Activated naive CD8-positive, alpha-beta T cell treated with anti-CD3 and anti-CD28 coated beads for 36 hours (primary cell): ENCODE measurements around the gene ENOX1. TPM values are rescaled to one million over a fixed set of nuclear protein-coding genes. Genes with fewer than 3 reads are reported as not detected.

ENCODE experiments used
- DNase-seq: peaks from one replicate; pipeline ENCODE4 v3.0.0; 2021
- H3K27ac Mint-ChIP-seq: one replicate; pipeline ENCODE4 v1.8.0; 2022; ENCODE audit warnings: mild to moderate bottlenecking, moderate library complexity, mixed read lengths
- H3K27me3 Mint-ChIP-seq: one replicate; pipeline ENCODE4 v1.8.0; 2022; ENCODE audit warnings: mild to moderate bottlenecking, mixed read lengths
- H3K36me3 Mint-ChIP-seq: one replicate; pipeline ENCODE4 v1.8.0; 2021; ENCODE audit warnings: mild to moderate bottlenecking, mixed read lengths
- H3K4me1 Mint-ChIP-seq: one replicate; pipeline ENCODE4 v1.8.0; 2021; ENCODE audit warnings: mixed read lengths
- H3K4me3 Mint-ChIP-seq: one replicate; pipeline ENCODE4 v1.8.0; 2022; ENCODE audit warnings: mild to moderate bottlenecking, moderate library complexity, mixed read lengths
- H3K9me3 Mint-ChIP-seq: one replicate; pipeline ENCODE4 v1.8.0; 2022; ENCODE audit warnings: mixed read lengths
- total RNA-seq, 2 experiments: library from RNA; stranded (reverse); gene quantifications; one replicate each; pipeline ENCODE4 v1.2.3, GENCODE V29; 2021

Gene ENOX1
- total RNA-seq, 2 experiments from 2014 or later: not detected

DNA sequence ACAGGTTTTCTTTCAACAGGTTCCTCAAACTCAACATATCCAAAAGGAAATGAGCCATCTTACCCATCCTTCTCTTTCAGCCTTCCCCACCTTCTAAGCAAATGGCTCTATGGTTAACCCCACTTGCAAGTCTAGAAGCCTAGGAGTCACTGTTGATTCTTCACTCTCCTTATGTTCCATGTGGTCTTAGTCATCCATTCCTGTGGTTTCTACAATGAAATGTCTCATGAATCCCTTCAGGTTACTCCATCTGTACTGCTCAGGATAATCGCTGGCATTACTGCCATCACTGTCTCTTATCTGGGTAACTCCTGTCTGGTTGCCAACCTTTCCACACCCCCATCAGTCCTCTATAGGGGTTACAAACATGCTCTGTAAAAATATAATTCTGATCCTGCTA, 381.3 kb downstream of the ENOX1 start:
- Mint-ChIP-seq H3K4me3 (no peak overlapping the region), H3K9me3 (no peaks in the 10 kb centered on the region), H3K4me1 (peaks cover 4% of the 10 kb centered on the region), H3K27ac (no peak overlapping the region), H3K27me3 (peaks cover 13% of the 10 kb centered on the region), H3K36me3 (no peaks in the 10 kb centered on the region)
- no peak for DNase-seq

DNA sequence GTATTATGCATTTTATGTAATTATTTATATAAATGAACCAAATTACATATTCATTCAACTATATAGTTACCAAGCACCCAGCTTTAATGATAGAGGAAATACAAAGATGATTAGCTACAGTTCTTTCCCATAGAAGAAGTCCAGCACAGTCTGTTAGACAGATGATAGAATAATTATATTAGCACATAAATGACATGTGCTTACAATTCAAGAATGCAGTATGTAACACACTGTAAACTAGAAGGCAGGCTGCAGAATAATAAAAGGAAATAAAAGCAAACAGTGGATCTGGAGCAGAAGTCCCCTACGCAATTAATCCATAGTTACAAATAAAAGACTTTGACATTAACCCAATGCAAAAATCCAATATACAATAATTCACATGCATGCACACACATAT, 384.4 kb downstream of the ENOX1 start:
- no peak overlapping the region for H3K4me3 Mint-ChIP-seq

DNA sequence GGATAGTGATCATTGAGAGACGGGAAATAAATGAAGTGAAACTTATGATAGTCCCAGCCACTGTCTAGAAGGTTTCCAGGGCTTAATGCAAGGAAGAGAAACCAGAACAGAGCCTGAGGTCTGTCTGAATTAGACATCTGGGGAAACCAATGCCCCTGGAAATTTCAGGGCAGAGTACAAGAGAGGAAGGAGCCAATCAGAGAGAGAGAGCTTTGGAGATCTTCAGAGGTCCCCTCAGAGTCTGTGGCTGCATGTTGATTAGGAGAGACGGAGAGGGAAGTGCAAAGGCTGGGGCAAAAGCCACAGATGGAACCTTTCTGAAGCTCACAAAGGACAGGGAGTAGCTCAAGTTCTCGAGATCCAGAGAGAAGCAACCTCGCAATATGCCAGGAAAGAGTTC, 385.4 kb downstream of the ENOX1 start:
- Mint-ChIP-seq H3K27ac (no peak overlapping the region), H3K9me3 (no peaks in the 10 kb centered on the region), H3K27me3 (peaks cover 17% of the 10 kb centered on the region), H3K4me1 (peaks cover 4% of the 10 kb centered on the region), H3K4me3 (no peak overlapping the region), H3K36me3 (no peaks in the 10 kb centered on the region)
- no peak for DNase-seq

More for the DNA sequence above, 384.4 kb downstream of the ENOX1 start:
- H3K9me3 Mint-ChIP-seq: no peaks in the 10 kb centered on the region
- no peak for DNase-seq
- H3K36me3 Mint-ChIP-seq: no peaks in the 10 kb centered on the region
- H3K27me3 Mint-ChIP-seq: peaks cover 17% of the 10 kb centered on the region
- no peak overlapping the region for H3K27ac Mint-ChIP-seq
- H3K4me1 Mint-ChIP-seq: peaks cover 4% of the 10 kb centered on the region

DNA sequence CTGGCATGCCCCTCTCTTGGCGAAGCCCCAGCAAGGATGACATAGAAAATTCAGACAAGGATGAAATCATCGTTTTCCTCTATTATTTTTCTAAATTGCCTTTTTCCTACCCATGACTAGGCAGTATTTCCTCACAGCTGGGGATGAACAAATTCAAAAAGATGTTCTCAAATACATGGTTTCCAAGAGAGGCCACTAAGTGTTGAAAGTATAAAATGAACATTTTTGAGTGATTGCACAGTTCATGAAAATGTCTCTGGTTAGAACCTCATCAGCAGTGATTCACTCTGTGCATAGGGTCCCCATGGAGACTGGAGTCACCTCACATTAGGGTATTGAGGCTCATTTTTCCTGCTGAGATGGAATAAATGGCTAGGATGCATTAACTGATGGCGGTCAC, 389.7 kb downstream of the ENOX1 start:
- H3K4me3 Mint-ChIP-seq: no peak overlapping the region
- no peak overlapping the region for H3K27ac Mint-ChIP-seq
- DNase-seq: no peak
- H3K27me3 Mint-ChIP-seq: peaks cover 17% of the 10 kb centered on the region
- H3K36me3 Mint-ChIP-seq: no peaks in the 10 kb centered on the region
- peaks cover 2% of the 10 kb centered on the region for H3K4me1 Mint-ChIP-seq
- H3K9me3 Mint-ChIP-seq: no peaks in the 10 kb centered on the region

DNA sequence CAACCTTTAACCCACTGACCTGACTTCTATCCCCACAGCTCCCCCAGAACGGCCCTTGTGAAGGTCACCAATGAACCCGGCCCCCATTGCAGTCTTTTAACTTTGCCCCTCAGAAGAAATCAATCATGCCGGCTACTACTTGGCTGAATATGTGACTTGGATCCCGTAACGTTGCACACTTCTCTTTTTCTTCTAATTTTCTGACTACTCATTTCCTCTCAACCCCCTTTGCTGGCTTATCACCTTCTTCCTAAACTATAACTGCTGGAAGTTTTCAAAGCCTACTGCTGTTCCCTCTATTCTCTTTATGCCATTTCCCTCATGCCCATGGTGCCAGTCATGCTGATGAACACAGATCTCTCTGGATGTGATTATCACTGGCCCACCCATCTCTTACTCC, 395.7 kb downstream of the ENOX1 start:
- DNase-seq: no peak
- H3K36me3 Mint-ChIP-seq: no peaks in the 10 kb centered on the region
- H3K4me3 Mint-ChIP-seq: no peak overlapping the region
- no peaks in the 10 kb centered on the region for H3K9me3 Mint-ChIP-seq
- H3K27me3 Mint-ChIP-seq: no peaks in the 10 kb centered on the region
- no peaks in the 10 kb centered on the region for H3K4me1 Mint-ChIP-seq
- no peak overlapping the region for H3K27ac Mint-ChIP-seq

DNA sequence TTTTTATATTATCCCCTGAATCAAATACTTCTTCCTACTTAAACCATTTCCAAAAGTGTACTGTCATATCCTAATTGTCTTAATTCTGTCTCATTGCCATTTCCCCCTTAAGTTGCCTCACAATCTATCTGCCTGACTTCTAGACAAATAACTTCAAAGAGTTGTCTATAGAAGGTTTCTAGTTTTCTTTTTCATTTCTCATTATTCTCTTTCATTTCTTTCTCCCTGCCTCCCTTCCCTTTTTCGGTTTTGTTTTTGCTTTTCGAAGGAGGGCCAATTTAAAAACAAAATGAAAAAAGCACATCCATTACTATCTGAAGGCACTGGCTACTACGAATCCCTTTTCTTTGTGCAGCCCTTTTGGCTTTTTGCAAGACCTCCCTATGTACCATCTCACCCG, 396.2 kb downstream of the ENOX1 start:
- no peaks in the 10 kb centered on the region for H3K27me3 Mint-ChIP-seq
- no peaks in the 10 kb centered on the region for H3K9me3 Mint-ChIP-seq
- H3K4me1 Mint-ChIP-seq: no peaks in the 10 kb centered on the region
- no peak for DNase-seq
- H3K36me3 Mint-ChIP-seq: no peaks in the 10 kb centered on the region
- no peak overlapping the region for H3K27ac Mint-ChIP-seq
- no peak overlapping the region for H3K4me3 Mint-ChIP-seq

DNA sequence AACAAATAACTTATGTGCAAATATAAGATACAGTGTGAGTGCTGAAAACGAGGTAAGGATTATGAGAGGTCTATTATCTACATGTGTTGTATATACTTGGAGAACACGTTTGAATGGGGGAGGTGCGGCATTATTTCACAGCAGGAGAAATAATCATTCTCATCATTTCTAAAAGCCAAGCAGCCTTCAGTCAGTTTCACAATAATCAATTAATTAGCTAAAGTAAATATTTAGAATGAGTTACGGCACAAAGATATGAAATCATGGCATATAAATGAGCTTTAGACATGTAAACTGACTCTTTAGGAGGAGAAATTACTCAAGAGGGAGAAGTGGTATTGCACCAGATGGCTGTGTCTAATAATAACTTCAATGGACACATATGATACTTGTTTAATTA, 396.8 kb downstream of the ENOX1 start:
- Mint-ChIP-seq H3K4me1 (no peaks in the 10 kb centered on the region), H3K27ac (no peak overlapping the region), H3K9me3 (no peaks in the 10 kb centered on the region), H3K4me3 (no peak overlapping the region), H3K36me3 (no peaks in the 10 kb centered on the region), H3K27me3 (no peaks in the 10 kb centered on the region)
- DNase-seq: no peak

DNA sequence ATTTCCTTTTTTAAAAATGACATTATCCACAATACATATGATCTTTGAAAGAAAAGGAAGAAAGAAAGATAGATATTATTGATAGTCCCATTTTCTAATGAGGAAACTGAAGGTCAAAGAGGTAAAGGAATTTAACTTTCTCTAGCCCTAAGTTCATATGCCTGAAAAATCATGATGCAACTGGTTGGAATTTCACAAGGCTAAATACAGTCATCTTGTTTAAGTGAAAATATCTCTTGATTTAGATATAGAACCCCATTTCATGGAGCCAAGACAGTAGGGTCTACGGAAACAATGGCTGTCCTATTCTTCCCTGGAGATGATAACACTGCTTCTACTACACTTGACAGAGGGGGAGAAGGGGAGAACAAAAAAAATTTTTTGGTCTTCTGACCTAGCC, 397.2 kb downstream of the ENOX1 start:
- Mint-ChIP-seq H3K27me3 (no peaks in the 10 kb centered on the region), H3K9me3 (no peaks in the 10 kb centered on the region), H3K36me3 (no peaks in the 10 kb centered on the region), H3K4me1 (no peaks in the 10 kb centered on the region), H3K27ac (no peak overlapping the region), H3K4me3 (no peak overlapping the region)
- DNase-seq: no peak

DNA sequence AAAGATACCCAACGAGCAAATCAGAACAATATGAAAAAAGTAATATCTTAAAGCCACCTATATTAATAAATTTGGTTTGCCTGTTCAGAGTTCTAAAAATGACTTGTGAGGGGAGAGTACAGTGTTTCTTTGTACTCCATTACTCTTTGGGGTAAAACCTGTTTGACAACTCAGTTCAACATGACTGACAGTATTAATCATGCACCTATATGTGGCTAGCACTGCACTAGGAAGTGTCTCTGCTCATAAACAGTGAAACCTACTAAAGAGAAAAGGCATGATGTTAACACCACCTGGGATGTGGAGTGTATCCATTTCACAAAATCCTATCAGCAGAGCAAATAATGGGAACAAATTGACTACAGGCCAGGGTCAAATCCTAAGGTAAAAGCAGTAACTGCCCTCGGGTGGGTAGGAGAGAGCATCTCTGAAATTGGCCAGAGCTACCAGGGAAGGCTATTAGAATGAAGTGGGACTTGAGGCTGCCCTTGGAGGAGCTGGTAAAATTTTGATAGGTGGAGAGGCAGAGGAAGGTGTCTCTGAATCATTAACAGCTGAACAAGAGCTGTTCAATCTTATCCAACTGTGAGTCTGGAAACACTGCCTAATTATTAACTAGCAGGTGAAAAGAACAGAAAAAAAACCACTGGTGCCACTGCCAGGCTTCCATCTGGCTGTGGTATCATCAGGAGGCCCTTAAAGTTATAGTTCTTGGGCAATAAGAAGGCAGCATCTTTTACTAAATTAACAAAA, 398.3 kb downstream of the ENOX1 start:
- Mint-ChIP-seq H3K4me1 (no peaks in the 10 kb centered on the region), H3K27me3 (no peaks in the 10 kb centered on the region), H3K4me3 (no peak overlapping the region), H3K27ac (no peak overlapping the region), H3K9me3 (no peaks in the 10 kb centered on the region), H3K36me3 (no peaks in the 10 kb centered on the region)
- DNase-seq: no peak

DNA sequence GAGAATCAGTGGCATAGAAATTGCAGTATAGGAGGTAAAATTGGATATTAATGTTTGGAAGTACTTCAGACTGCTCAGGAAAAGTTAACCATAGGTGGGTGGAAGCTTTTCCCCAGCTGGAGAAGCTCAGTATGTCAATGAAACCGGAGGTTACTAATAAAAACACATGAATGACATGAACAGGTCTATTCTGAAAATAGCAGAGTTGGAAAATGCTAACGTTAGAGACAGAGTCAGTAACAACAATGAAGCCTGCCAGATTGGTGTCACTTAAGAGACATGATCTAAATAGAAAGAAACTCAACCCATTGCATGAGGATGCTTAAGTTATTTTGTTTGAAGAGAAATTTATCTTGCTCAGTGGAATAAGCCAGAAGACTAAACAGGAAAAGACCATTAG, 398.9 kb downstream of the ENOX1 start:
- Mint-ChIP-seq H3K9me3 (no peaks in the 10 kb centered on the region), H3K4me1 (no peaks in the 10 kb centered on the region), H3K27ac (no peak overlapping the region), H3K36me3 (no peaks in the 10 kb centered on the region), H3K4me3 (no peak overlapping the region), H3K27me3 (no peaks in the 10 kb centered on the region)
- no peak for DNase-seq

DNA sequence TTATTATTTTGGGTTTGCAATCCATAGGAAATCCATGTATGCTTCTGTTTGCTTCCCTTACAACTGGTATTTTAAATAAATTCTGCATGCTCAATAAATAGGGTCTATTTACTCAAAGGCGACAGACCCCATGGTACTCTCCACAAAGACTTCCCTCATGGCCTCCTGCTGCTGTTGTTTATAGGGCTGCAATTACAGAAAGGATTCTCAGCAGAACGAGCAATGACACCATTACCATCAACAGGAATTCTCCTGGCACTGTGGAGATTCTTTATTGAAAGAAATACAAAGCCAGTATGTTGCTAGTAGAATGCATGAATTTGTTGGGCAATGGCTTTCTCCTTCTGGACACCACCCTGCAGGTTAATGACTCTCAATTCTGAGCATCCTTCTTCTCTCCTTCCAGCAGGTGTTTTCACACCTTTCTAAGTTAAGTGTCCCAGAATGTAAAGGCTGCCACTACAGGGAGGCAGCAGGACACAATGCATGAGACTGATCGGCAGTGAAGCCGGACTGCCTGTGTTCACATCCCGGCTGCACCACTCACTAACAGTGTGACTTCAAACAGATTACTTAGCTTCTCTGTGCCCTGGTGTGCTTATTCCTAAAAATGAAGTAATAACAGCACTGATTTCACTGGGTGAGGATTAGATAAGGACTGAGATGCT, 403.1 kb downstream of the ENOX1 start:
- H3K4me1 Mint-ChIP-seq: no peaks in the 10 kb centered on the region
- no peak overlapping the region for H3K4me3 Mint-ChIP-seq
- peaks cover 11% of the 10 kb centered on the region for H3K9me3 Mint-ChIP-seq
- no peak for DNase-seq
- peaks cover 5% of the 10 kb centered on the region for H3K27me3 Mint-ChIP-seq
- no peak overlapping the region for H3K27ac Mint-ChIP-seq
- H3K36me3 Mint-ChIP-seq: peaks cover 2% of the 10 kb centered on the region

DNA sequence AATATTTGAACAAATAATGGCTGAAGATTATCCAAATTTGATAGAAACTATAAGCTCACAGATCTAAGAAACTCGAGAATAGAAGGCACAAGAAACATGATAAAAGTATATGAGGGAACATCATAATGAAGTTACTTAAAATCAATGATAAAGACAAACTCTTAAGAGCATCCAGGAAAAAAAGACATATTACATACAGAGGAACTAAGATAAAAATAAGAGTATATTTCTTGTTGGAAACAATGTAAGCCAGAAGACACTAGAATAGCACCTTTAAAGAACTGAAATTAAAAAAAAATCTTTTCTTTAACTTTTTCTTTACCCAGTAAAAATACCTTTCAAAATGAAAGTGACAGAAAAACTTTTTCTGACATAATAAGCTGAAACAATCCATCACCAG, 407.0 kb downstream of the ENOX1 start:
- peaks cover 11% of the 10 kb centered on the region for H3K9me3 Mint-ChIP-seq
- no peaks in the 10 kb centered on the region for H3K4me1 Mint-ChIP-seq
- H3K27ac Mint-ChIP-seq: no peak overlapping the region
- DNase-seq: no peak
- H3K36me3 Mint-ChIP-seq: peaks cover 2% of the 10 kb centered on the region
- H3K27me3 Mint-ChIP-seq: peaks cover 19% of the 10 kb centered on the region
- H3K4me3 Mint-ChIP-seq: no peak overlapping the region

DNA sequence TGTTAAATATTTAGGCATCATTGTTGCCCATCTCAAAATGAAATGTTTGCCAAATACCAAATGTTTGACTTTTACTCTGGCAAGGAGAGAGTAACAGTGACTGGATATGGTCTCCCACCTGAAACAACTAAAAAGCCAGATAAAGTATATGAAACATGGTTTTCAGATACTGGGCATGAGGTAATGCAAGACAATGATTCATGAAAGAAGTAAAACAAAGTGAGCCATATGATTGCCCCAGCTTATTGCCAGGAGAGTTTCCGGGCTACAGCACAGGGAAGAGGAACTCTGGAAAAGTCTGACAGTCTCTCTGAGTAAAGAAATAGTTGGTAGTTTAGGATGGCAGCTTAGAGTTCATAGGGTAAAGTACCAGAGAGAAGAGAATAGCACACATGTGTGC, 408.8 kb downstream of the ENOX1 start:
- peaks cover 11% of the 10 kb centered on the region for H3K9me3 Mint-ChIP-seq

DNA sequence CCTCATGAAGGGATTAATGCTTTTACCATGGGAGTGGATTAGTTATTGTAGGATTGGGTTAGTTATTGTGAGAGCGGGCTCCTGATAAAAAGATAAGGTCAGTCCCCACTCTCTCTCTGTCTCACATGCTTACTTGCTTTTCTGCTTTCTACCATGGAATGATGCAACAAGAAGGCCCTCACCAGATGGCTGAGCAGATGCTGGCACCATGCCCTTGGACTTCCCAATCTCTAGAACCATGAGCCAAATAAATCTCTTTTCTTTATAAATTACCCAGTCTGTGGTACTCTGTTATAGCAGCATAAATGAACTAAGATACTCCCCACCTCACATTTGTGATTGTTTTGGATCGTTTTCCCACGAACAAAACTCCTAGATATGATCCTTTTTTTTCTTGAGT, 409.6 kb downstream of the ENOX1 start:
- H3K27ac Mint-ChIP-seq: no peak overlapping the region
- H3K9me3 Mint-ChIP-seq: peaks cover 11% of the 10 kb centered on the region
- peaks cover 2% of the 10 kb centered on the region for H3K36me3 Mint-ChIP-seq

More for the DNA sequence above, 408.8 kb downstream of the ENOX1 start:
- no peak overlapping the region for H3K27ac Mint-ChIP-seq
- DNase-seq: no peak
- H3K4me1 Mint-ChIP-seq: no peaks in the 10 kb centered on the region
- H3K4me3 Mint-ChIP-seq: no peak overlapping the region
- peaks cover 2% of the 10 kb centered on the region for H3K36me3 Mint-ChIP-seq
- peaks cover 19% of the 10 kb centered on the region for H3K27me3 Mint-ChIP-seq

DNA sequence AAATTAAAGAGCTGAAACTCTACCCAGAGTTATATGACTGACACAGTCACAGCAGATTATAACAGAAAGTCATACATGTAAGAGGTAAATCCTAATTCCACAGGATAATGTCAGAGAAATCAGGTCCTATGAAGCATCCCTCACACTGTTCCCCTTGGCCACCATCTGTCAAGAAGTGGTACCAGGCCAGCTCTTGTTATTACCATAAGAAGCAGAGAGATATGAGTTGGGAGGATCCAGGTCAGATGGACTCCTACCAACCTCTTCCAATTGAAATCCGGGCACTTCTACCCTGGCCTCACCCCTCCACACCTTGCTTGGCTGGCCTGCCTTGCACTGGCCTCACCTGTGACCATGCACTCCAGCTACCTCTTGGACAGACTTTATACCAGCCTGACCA, 410.2 kb downstream of the ENOX1 start:
- peaks cover 2% of the 10 kb centered on the region for H3K36me3 Mint-ChIP-seq
- peaks cover 3% of the 10 kb centered on the region for H3K4me1 Mint-ChIP-seq
- no peak for DNase-seq
- peaks cover 19% of the 10 kb centered on the region for H3K27me3 Mint-ChIP-seq
- H3K4me3 Mint-ChIP-seq: no peak overlapping the region
- H3K27ac Mint-ChIP-seq: no peak overlapping the region
- peaks cover 11% of the 10 kb centered on the region for H3K9me3 Mint-ChIP-seq

More for the DNA sequence above, 409.6 kb downstream of the ENOX1 start:
- Mint-ChIP-seq H3K27me3 (peaks cover 19% of the 10 kb centered on the region), H3K4me1 (peaks cover 3% of the 10 kb centered on the region), H3K4me3 (no peak overlapping the region)
- no peak for DNase-seq
